ENCODE results near the gene SIRPD.

DNA sequence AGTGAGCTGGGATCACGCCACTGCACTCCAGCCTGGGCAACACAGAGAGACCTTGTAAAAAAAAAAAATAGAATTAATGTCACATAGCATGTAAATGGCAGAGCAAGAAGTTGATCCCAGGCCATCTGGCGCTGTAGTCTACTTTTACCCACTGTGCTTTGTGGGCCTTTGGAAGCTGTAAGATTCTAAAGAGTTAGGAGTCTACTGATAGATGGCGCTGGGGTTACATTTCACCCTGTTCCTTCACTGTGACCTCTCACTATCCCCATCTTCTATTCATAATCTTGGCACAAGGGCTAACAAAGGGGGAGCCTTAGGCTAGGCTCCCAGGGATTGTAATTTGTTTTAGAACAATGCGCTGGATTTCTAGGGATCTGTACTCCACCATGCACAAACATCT lies 24.4 kb downstream of the SIRPD start:
- TF ChIP-seq, protein P1, sequence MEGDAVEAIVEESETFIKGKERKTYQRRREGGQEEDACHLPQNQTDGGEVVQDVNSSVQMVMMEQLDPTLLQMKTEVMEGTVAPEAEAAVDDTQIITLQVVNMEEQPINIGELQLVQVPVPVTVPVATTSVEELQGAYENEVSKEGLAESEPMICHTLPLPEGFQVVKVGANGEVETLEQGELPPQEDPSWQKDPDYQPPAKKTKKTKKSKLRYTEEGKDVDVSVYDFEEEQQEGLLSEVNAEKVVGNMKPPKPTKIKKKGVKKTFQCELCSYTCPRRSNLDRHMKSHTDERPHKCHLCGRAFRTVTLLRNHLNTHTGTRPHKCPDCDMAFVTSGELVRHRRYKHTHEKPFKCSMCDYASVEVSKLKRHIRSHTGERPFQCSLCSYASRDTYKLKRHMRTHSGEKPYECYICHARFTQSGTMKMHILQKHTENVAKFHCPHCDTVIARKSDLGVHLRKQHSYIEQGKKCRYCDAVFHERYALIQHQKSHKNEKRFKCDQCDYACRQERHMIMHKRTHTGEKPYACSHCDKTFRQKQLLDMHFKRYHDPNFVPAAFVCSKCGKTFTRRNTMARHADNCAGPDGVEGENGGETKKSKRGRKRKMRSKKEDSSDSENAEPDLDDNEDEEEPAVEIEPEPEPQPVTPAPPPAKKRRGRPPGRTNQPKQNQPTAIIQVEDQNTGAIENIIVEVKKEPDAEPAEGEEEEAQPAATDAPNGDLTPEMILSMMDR (IDR thresholded peaks at IDR 0.05; ENCODE audit: low read depth, low read length, poor library complexity, severe bottlenecking) = peak; percentile 29
- TF ChIP-seq EZH2phosphoT487 (IDR thresholded peaks at IDR 0.05; ENCODE audit: borderline replicate concordance, low read length) = no peak
